Stimulated activated CD8-positive, alpha-beta memory T cell treated with anti-CD3 and anti-CD28 coated beads, Interleukin-7, amount 100 ng/mL, for 1 hour (primary cell): ENCODE results near the gene TPD52L1.
"Not testable (repeated sequence)": the region's sequence is repeated elsewhere in the genome, so short reads cannot be mapped to it uniquely, and the experiment has no call there.

Experiments used
- DNase-seq, 2 donors: peaks; one replicate each; pipeline ENCODE4 v3.0.0-alpha.2; 2020; ENCODE audit warnings: low read depth in 2 of 2

Gene TPD52L1

GRCh38 chr6:125140808-125141207, 12.8 kb upstream of the TPD52L1 start:
- DNase-seq = no peak

- DNase-seq = no peak
Observed at GRCh38 chr6:125142618-125143017, 11.0 kb upstream of the TPD52L1 start.

GRCh38 chr6:125144822-125145221, 8.8 kb upstream of the TPD52L1 start:
- DNase-seq = no peak

GRCh38 chr6:125149256-125150144, 4.1 kb upstream of the TPD52L1 start:
- no peak for DNase-seq

DNA sequence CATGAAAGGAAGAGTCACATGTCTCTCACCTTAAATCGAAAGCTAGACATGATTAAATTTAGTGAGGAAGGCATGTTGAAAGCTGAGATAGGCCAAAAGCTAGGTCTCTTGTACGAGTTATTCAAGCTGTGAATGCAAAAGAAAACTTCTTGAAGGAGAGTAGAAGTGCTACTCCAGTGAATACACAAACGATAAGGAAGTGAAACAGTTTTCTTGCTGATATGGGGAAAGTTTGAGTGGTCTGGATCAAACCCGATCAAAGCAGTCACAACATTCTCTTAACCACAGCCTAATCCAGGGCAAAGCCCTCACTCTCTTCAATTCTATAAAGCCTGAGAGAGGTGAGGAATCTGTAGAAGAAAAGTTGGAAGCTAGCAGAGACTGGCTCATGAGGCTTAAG, 1.9 kb upstream of the TPD52L1 start:
- no peak for DNase-seq

DNA sequence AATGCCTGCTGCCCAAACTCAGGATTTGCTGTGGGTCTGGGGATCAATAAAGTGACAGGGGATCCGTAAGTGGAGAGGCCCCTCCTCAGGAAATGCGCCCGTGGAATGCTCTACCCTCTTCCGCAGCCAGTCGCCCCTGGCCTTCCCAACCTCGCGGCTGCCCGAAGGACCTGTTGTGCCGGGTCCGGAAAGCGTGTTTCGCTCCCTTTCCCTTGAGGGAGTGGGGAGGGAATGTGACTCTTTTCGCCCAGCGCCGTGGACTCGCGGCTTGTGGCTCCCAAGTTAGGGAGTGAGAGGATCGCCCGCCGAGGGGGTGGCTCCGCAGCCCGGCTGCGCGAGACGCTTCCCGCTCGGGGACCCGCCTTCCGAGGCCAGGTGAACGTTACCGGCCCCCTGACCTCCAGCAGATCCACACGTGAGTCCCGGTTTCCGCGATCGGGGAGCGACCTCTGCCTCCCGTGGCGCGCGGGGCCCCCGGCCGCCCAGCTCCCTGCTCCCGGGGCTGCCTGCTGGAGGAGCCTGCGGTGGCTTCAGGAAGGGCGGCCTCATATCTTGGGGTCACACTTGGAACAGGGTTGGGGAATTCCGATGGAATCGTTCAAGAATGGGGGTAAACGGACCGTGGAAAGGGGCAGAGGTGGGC, 666 bp downstream of the TPD52L1 start:
- no peak for DNase-seq

DNA sequence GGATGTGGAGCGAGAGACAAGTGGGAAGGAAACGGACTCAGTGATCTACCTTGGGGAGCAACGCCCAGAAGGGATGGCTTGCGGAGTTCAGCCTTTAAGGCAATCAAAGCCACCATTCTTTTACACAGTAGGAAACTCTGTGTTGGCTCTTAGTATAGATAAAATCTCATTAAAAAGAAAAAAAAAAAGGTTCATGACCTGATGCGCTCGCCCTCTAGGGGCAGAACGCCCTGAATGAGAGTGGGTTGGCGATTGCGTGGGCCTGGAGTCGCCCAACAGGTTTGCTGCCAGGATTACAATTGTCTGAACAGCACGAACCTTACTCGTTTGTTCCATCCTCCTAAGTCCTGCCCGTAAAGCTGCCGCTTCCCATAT, 1.2 kb downstream of the TPD52L1 start:
- no peak for DNase-seq

GRCh38 chr6:125155344-125155743, 1.8 kb downstream of the TPD52L1 start:
- DNase-seq = no peak

DNA sequence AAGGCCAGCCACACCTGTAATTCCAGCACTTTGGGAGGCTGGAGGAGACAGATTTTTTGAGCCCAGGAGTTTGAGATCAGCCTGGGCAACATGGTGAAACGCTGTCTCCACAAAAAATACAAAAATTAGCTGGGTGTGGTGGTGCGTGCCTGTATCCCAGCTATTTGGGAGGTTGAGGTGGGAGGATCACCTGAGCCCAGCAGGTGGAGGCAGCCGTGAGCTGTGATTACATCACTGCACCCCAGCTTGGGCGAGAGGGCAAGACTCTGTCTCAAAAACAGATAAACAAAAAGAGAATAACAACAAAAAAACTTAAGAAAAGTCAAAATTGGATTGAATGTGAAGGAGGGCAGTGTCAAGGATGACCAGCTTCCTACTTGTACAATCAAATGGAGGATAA, 2.9 kb downstream of the TPD52L1 start:
- no peak for DNase-seq

GRCh38 chr6:125157280-125157679, 3.7 kb downstream of the TPD52L1 start:
- DNase-seq = no peak

- DNase-seq = no peak
Observed at GRCh38 chr6:125157725-125158124, 4.2 kb downstream of the TPD52L1 start.

- DNase-seq = not testable (repeated sequence)
Observed at GRCh38 chr6:125163339-125163738, 9.8 kb downstream of the TPD52L1 start.

- no peak for DNase-seq
Observed at GRCh38 chr6:125163811-125164210, 10.2 kb downstream of the TPD52L1 start.

- DNase-seq = no peak
Observed at GRCh38 chr6:125164696-125165095, 11.1 kb downstream of the TPD52L1 start.

GRCh38 chr6:125165256-125165655, 11.7 kb downstream of the TPD52L1 start:
- no peak for DNase-seq

GRCh38 chr6:125165776-125166175, 12.2 kb downstream of the TPD52L1 start:
- DNase-seq = no peak

GRCh38 chr6:125166711-125167110, 13.1 kb downstream of the TPD52L1 start:
- no peak for DNase-seq

DNA sequence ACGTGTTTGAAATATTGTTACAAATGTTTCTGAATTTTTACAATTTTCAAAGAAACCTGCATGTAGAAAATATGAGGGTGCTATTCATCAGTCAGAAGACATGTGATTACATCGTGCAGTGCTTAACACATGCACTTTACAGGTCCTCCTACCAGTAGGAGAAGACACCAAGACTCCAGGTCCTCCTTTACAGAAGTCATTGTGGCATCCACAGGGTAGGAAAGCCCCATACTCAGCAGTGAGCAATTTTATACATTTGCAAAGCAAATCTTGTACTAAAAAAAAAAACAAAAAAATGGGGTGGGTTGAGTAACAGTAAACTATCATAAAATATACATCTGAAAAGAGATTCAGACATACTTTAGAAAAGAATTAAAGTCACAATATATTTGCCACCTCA, 14.0 kb downstream of the TPD52L1 start:
- DNase-seq = no peak

DNA sequence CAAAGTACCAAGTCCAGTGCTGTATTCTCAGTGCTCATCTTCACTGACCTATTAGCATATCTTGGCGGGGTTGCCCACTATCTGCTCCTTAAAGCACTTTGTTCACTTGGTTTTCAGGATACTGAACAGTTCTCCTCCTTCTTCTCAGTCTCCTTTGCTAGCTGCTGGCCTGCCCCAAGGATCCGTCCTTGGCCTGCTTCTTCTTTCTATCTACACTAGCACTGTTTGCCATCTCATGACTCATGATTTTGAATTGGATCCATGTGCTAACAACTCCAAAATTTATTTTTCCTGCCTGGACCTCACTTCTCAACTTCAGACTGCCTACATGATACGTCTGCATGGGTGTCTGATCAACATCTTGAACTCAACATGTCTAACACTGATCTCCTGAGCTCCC, 15.5 kb downstream of the TPD52L1 start:
- DNase-seq = no peak

- DNase-seq = no peak
Observed at GRCh38 chr6:125169522-125169921, 15.9 kb downstream of the TPD52L1 start.

GRCh38 chr6:125170376-125170775, 16.8 kb downstream of the TPD52L1 start:
- no peak for DNase-seq

GRCh38 chr6:125173341-125174095, 19.9 kb downstream of the TPD52L1 start:
- no peak for DNase-seq

DNA sequence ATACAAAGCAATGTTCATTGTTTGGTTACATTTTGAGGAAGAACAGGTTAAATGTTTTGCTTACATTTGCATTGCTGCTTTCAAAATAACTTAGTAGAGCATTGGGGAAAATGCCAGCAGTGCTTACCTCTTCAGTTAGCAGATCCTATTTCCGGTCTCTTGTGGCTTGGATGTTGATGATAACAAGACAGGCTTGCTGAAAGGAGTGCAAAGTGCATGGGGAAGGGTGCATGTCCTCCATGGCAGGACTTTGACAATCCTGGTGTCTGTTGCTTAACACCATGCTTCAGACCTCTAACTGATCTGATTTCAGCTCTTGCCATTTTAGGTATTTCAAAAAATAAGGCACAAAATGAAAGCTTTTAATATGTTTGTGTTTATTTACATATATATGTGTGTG, 21.1 kb downstream of the TPD52L1 start:
- DNase-seq = no peak
